Skin epidermis (tissue), 12 donors: ENCODE data around the gene DHX35.
"Not testable (repeated sequence)": the region's sequence is repeated elsewhere in the genome, so short reads cannot be mapped to it uniquely, and the experiment has no call there.

Experiments
- H3K27ac ChIP-seq, 21 experiments: fragments of 200-600 bp; sonication (generic) in 11 of 21; one replicate each; pipeline ENCODE4 v1.5.0; 2020; ENCODE audit warnings: mild to moderate bottlenecking in 3 of 21, inconsistent platforms in 2 of 21, moderate library complexity in 2 of 21
- H3K4me3 ChIP-seq, 7 experiments: fragments of 200-600 bp; sonication (generic) in 2 of 7; one replicate each; pipeline ENCODE4 v1.5.0; 2020; ENCODE audit warnings: inconsistent platforms in 2 of 7, mild to moderate bottlenecking in 2 of 7, moderate library complexity in 1 of 7

Gene DHX35

DNA sequence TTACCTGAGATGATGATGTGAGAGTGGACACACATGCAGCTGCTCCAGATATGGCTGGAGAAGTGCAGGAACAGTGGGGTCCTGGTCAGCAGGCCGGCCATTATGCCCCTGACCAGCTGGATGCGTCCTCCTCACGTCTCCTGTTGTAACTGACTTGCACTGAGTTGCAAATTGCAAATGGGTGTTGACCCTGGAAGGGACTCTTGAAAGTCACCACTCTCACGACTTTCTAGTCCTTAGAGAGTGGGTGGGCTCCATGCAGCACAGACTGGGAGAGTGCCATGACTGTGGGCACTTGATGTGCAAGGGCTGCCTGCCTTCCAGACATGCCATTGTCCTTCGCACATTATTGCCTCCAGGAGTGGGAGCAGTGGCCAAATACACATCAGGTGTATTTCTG lies 25.1 kb upstream of the DHX35 start:
- Histone ChIP-seq H3K4me3 (no peak overlapping the region), H3K27ac (no peak overlapping the region)

DNA sequence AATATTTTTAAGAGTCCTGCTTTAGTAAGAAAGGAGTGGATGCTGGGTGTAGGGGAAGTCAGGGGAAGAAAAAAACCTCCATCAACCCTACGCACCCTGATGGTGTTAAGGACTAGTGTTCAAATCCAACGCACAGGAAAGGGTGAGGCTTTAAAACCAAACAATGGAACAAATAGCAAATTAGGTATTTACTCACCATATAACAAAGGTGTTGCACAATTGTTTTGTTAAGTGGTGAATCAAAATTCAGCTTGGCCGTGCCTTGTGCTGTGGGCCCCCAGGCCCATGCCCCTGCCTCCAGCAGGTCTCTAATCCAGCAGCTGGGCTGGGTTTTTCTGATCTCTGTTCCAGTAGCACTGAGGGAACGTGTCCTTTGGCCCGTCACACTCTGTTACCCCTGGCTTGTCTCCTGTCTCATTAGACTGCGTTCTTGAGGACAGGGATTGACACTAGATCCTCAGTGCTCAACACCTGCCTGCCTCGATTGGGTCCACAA lies 24.1 kb upstream of the DHX35 start:
- H3K27ac ChIP-seq: no peak overlapping the region

DNA sequence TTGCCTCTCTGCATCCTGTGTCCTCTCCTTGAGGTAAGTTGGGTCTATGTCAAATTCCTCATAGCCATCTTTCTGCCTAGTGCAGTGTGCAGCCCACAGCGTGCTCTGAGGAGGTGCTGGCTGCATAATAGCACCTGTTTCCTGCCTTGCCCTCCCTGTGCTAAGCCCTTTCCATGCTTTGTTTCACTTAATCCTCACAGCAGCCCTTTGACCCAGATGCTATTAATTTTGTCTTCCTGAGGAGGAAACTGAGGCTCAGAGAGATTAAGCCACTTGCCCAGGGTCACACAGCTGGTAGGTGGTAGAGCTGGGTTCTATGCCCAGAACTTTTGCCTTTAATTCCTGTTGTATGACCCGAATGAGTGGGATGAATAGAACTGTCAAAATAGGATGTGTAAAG lies 22.5 kb upstream of the DHX35 start:
- H3K27ac ChIP-seq: no peak overlapping the region
- H3K4me3 ChIP-seq: no peak overlapping the region

More for the DNA sequence above, 24.1 kb upstream of the DHX35 start:
- no peak overlapping the region for H3K4me3 ChIP-seq

DNA sequence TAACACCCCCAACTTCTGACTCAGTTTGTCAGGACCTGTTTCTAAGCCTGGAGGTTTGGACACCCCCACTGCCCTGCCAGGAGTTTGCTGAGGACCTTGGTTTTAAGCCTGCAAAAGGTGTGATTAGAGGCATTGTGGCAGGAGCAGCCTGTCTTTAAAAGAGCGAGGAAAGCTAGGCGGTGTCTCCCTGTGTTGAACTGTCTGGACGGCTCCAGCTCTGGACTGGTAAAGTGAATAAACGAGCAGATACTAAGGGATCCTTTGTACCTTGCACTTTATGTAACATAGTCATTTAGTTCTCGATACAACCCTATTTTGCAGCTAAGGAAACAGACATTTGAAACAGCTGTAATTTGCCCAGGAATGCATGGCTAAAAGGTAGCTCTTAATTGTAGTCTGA lies 21.5 kb upstream of the DHX35 start:
- Histone ChIP-seq H3K4me3 (no peak overlapping the region), H3K27ac (no peak overlapping the region)

DNA sequence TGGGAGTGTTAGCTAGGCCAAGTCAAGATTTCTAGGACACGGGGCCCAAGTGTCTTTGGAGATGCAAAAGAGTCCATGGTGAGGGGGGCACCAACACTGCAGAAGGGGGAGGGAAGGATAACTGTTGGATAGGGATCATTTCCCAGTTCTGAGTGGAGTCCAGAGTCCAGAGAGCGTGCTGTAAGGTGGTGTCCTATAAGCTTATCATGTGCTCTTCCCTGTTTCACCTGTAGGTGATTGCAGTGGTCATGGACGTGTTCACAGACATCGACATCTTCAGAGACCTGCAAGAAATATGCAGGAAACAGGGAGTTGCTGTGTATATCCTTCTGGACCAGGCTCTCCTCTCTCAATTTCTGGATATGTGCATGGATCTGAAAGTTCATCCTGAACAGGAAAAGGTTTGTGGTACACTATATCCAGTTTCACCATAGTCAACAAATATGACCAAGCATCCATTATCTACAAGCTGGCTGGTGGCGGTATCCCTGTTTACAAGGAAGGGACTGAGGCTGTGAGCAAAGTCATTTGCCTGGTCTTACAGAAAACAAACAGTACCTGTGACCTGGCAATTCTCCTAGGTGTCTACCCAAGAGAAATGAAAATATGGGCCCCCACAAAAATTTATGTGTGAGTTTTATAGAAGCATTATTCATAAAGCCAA lies 20.3 kb upstream of the DHX35 start:
- Histone ChIP-seq H3K27ac (no peak overlapping the region), H3K4me3 (no peak overlapping the region)

DNA sequence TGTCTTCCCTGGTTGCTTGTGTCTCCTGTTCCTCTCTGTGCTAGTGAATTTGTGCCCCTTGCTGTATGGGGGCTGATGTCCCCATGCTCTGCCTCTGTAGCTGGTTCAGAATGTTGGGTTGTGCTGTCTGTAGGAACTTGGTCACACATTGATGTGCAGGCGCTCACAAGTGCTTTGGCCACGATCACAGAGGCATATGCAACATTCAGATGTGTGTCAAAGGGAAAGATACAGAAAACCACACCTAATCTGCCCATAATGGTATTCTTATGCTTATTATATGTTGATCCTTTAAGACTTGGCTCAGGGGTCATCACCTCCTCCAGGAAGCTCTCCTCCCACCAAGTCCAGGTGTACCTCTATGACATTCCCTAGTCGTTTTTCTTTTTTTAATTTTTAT lies 17.1 kb upstream of the DHX35 start:
- H3K27ac ChIP-seq: no peak overlapping the region

DNA sequence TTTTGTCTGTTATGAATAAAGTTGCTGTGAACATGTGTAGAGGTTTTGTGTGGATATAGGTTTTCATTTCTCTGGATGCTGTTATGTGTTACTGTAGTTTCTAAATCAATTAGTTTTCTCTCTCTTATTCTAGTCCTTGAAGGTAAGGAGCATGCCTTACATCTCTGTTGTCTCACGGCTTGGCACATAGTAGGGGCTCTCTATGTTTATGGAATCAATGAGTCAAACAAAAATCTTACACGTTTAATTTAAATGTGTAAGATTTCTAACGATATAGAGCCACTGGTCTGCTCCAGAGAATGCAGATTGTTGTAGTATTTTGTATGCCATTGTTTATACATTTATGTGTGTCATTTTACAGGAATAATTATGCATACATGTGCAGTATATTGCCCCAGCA lies 15.3 kb upstream of the DHX35 start:
- H3K4me3 ChIP-seq: no peak overlapping the region
- H3K27ac ChIP-seq: no peak overlapping the region

More for the DNA sequence above, 17.1 kb upstream of the DHX35 start:
- no peak overlapping the region for H3K4me3 ChIP-seq

DNA sequence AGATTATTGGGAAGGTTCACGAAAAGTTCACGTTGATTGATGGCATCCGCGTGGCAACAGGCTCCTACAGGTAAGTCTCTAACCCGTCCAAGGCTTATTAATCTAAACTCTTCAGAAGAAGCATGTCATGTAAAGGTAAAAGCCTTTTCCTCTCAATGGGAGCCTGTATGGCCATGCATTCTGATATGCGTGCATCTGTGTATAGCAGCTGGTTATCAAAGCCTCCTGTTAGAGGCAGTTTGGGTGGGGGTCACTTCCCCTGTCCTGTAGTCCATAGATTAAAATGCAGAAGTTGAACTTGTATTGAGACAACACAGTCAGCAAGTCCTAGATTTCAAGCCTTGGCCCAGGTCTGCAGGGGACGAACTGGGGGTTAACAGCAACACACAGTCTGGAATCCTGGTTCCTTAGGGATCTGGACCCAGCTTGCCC lies 14.2 kb upstream of the DHX35 start:
- H3K4me3 ChIP-seq: no peak overlapping the region
- no peak overlapping the region for H3K27ac ChIP-seq

DNA sequence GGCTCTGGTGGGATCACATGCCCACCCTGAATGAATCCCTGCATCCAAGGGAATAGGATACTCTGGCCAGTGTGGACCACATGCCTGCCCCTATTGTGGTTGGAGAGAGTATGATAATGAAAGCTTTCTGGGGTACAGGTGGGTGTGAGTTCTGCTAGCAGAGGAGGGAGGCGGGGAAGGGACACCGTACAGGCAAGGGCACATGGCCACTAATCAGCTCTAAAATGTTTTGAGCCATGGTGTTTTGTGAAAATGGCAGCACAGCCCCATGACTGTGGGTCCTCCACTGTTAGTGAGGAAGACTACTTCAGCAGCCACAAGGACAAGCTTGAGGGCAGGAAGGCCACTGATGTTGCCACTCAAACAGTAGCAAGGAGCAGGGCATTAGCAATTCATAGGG lies 11.9 kb upstream of the DHX35 start:
- Histone ChIP-seq H3K27ac (no peak overlapping the region), H3K4me3 (no peak overlapping the region)

DNA sequence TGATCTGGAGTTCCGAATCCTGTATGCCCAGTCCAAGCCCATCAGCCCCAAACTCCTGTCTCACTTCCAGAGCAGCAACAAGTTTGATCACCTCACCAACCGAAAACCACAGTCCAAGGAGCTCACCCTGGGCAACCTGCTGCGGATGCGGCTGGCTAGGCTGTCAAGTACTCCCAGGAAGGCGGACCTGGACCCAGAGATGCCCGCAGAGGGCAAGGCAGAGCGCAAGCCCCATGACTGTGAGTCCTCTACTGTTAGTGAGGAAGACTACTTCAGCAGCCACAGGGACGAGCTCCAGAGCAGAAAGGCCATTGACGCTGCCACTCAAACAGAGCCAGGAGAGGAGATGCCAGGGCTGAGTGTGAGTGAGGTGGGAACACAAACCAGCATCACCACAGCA lies 10.5 kb upstream of the DHX35 start:
- Histone ChIP-seq H3K4me3 (no peak overlapping the region), H3K27ac (no peak overlapping the region)

DNA sequence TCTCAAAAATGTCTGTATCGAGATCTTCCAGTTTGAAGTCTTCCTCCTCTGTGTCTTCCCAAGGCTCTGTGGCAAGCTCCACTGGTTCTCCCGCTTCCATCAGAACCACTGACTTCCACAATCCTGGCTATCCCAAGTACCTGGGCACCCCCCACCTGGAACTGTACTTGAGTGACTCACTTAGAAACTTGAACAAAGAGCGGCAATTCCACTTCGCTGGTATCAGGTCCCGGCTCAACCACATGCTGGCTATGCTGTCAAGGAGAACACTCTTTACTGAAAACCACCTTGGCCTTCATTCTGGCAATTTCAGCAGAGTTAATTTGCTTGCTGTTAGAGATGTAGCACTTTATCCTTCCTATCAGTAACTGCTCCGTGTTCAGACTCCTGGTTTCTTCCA lies 10.0 kb upstream of the DHX35 start:
- H3K27ac ChIP-seq: no peak overlapping the region
- no peak overlapping the region for H3K4me3 ChIP-seq

DNA sequence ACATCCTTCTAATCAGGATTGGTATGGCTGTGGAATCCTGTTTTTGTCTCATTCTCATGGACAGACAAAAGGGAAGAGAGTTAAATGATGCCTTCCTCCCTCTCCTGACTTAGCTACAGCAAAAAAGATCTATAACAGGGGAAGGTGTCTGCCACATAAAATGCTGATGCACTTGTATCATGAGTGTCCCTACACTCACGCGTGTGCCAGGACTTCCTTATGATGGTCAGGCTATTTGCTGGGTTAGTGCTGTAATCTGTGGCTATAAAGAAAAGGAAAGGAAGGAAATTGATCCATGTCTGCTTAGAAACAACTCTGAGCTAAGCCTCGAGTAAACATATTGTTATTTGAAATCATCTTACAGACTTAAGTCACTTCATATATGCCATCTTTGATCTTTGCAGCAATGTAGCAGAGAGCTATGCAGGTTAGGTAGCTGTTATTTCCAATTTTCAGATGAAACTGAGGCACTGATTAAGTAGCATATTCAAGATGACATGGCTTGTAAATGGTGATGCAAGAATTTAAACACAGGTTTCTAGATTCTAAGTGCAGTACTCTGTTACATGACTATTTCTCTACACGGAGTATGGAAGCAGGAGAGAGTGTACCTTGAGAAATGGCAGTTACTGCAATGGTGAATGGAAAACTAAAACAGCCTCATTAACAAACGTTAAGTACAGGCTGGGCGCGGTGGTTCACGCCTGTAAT lies 8.4 kb upstream of the DHX35 start:
- Histone ChIP-seq H3K27ac (no peak overlapping the region), H3K4me3 (no peak overlapping the region)

DNA sequence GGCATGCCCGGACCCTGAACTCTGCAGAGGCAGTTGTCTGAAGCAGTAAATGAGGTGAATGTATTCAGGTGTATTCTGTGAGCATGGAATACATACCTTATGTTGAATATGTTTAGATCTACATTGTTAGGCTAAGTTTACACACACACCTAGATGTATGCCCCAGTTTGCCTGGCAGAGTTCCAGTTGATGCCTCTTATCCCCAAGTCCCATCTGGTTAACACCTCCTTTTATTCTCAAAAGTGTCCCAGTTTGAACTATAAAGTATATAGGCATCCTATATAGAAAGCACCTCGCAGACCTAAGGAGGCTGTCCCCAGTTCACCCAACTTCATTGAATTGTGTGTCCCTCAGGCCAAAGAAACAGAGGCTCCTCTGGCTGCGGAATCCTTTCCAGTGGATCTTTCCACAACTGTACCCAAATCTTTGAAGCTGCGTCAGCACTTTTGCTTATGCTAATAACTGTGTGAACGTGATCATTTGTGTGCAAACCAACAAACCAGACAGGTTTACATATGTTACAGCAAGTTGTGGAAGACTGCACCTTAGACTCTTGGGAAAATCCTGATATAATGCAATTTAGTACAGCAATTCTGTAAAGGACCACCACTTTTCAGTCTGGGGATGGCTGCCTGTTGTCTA lies 4.8 kb upstream of the DHX35 start:
- Histone ChIP-seq H3K27ac (no peak overlapping the region), H3K4me3 (no peak overlapping the region)

DNA sequence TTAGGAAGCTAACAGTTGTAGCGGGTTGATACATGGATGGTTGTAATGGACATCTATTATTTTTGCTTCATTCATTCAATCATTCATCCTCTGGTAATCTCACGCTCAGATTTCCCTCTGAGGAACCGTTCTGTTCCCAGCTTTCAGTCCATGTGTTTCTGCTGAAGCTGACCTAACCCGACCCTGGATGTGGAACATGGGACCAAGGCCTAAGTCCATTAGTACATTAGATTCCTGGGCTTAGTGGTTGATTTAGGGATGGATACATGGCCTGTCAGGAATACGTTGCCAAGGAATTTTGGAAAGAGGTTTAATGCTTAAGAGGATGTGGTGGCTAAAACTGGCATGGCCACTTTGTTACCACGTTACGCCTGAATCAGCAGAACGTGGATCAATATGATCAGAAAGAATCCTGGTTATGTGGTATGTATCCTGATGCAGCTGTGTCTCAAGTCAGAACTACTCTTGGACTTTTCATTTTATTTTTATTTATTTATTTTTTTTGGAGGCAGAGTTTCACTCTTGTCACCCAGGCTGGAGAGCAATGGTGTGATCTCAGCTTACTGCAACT lies 4.1 kb upstream of the DHX35 start:
- H3K27ac ChIP-seq: no peak overlapping the region
- no peak overlapping the region for H3K4me3 ChIP-seq

DNA sequence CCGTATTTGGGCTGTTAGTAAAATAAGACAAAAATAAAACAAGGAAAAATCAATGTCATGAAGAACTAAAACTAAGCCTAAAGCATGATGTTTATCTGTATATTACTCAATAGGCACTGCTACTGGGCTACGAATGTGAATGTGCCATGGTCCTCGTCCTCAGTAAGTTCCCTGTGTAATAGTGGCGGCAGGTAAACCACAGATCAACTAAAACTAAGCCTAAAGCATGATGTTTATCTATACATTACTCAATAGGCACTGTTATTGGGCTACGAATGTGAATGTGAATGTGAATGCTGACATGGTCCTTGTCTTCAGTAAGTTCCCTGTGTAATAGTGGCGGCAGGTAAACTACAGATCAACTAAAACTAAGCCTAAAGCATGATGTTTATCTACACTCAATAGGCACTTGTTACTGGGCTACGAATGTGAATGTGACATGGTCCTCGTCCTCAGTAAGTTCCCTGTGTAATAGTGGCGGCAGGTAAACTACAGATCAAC lies 1.9 kb upstream of the DHX35 start:
- H3K4me3 ChIP-seq: not testable (repeated sequence)

DNA sequence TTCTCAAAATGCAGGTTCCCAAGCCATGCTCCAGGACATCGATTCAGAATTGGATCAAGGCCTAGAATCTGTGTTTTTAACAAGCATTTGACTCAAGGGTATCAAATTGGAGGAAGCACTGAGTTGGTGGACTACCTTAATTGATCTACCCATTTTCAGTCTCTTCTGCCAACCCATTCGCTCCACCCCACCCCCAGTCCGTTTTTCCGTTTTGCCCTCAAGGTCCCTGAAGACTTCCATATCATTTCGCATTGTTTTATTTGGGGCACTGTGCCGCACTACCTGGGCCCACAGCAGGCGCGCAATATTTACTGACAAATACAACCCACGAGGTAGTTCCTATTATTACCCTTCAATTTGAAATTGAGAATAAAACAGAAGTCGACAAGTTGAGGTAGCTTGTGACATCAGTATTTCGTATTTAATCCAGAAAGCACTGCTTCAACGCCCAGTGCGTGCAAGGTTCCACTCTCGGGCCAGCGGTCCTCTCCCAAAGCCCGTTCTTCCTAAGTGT lies 557 bp upstream of the DHX35 start:
- H3K27ac ChIP-seq: peak overlapping the region in 20 of 21 experiments; percentile 8 to 98 (median 88)
- peak overlapping the region; percentile 85 to 100 (median 96) for H3K4me3 ChIP-seq

More for the DNA sequence above, 1.9 kb upstream of the DHX35 start:
- not testable (repeated sequence) for H3K27ac ChIP-seq

DNA sequence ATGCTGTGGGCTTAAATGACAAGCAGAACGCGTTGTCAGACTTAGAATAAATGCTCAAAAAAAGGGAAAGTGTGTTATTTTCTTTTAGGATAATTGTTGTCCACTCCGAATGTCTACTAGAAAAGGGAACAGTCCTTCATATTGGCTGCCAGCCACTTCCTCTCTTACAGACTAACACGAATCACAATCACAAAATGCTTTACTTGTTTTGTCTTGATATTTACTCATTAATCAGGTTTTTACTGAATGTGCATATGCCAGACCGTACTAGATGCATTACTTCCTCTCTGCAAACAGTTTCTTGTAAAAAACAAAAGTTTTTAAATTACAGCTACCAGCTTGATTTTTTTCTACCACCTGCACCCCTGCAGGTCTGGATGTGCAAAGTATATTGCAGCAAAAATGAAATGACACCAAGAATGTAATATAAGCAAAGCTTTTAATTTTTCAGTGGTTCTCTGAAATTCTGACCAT lies 821 bp downstream of the DHX35 start:
- peak overlapping the region; percentile 85 to 100 (median 96) for H3K4me3 ChIP-seq
- peak overlapping the region in 20 of 21 experiments; percentile 80 to 98 (median 91) for H3K27ac ChIP-seq

DNA sequence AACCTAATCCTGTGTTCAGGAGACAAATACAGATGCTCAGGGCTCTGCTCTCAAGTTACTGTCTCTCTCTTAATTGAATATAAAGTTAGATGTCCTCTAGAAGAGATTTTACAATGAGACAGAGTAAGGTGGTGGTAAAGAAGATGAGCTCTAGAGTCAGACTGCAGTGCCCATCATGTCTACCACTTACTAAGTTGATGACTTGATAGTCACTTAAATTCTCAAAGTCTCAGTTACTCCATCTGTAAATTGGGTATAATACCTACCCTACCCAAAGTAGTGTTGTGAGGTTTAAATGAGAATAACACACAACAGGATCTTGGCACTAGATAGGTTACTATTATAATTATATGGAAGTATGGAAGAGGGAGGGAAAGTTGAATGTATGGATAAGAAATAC lies 1.6 kb downstream of the DHX35 start:
- no peak overlapping the region for H3K27ac ChIP-seq
- no peak overlapping the region for H3K4me3 ChIP-seq

DNA sequence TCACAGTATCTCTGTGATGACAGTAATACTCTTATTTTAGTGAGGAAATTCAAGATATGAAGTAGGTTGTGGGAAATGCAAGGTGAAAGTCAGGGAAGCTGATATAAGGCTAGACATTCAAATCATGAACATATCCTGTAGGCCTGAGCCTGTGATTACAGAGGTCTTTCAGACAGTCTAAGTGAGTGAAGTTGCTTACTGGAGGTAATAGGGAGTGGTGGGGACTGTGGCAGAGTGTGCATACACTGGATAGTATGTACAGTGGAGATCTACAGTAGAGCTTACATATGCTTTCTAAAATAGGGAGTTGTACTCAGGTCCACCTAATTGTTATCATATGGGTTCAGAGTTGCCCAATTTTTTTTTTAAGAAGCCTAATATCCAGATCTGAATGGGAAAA lies 3.1 kb downstream of the DHX35 start:
- H3K27ac ChIP-seq: no peak overlapping the region

DNA sequence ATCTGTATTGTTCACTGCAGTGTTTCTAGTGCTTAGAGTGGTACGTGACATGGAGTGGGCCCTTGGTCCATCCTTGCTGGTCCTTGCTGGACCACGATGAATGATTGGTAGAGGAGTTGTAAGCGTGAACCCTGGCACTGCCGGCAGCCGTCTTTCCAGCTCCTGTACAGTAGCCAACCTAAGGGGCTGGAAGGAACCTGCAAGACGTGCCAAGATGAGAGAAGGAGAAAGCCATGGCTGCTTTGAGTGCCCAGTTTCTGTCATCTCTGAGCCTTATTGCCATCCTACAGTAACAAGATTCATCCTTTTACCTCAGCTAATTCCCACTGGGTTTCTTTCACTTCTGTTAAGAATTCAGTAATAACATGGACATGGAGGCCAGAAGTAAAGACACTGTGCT lies 5.9 kb downstream of the DHX35 start:
- no peak overlapping the region for H3K4me3 ChIP-seq
- no peak overlapping the region for H3K27ac ChIP-seq

More for the DNA sequence above, 3.1 kb downstream of the DHX35 start:
- H3K4me3 ChIP-seq: no peak overlapping the region
